Uterus (tissue), 2 donors: ENCODE measurements around the gene ARL14.

Experiments
- CTCF ChIP-seq, 4 experiments: fragments of 200-600 bp in 2 of 4; fragments of 450-650 bp in 2 of 4; sonication (generic) in 2 of 4; IDR thresholded peaks; one replicate each; pipeline ENCODE4 v1.5.1; 2016 to 2019; ENCODE audit warnings: antibody characterized with exemption in 4 of 4, mild to moderate bottlenecking in 2 of 4, moderate library complexity in 1 of 4
- POLR2A ChIP-seq, 2 donors: fragments of 450-650 bp; IDR thresholded peaks; one replicate each; pipeline ENCODE4 v1.6.1; 2016; ENCODE audit warnings: antibody characterized with exemption in 2 of 2, mild to moderate bottlenecking in 1 of 2, moderate library complexity in 1 of 2

- TF ChIP-seq CTCF (IDR thresholded peaks at IDR 0.05) (no peak), POLR2A (IDR thresholded peaks at IDR 0.05) (no peak)
Observed at GRCh38 chr3:160629491-160629890, 47.5 kb upstream of the ARL14 start.
